ENCODE results near the gene ODC1.

The ODC1 gene

DNA sequence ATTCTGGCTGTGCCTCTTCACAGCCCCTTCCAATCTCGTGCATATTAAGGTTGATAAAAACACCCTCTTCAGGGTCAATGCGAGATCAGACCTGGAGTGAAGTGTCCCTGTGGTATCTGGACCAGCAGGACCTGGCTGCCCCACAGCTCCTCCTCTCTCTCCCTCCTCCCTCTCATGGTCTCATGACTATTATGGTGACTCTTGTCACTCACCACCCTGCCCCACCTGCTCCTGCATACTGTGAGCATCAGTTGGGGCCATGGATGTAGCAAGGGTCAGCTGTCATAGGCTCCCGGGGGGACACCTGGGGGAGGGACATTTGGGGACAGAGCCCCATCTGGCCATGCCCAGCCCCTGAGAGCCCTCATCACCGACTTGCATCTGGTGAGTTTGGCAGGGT is 50.2 kb downstream of the ODC1 start:
- DNase-seq = no peak

DNA sequence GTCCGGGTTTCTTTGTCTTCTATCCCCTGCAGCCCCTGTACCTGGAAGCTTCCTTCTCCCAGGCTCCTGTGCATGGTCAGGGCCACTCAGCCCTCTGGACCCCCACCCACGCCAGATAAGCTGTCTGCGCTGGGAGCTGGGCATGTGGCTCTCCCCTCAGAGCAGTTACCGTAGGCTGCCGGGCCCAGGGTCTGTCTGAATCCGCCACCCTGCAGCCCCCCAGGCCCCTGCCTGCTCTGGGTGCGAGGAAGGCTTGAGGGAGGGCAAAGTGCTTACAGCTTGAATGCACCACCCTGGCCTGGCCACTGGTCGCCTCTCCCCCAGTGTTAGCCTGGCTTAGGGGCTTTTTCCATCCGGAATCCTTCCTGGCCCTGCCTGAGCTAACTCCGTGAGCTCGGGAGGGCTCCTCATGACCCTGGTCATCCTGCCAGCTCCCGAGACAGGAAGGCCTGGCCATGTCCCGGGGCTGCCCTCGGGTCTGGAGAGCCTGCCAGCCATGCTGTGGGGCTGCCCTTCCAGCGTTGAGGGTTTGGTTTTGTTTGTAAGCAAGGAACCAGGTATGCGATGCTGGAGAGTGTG is 50.7 kb downstream of the ODC1 start:
- DNase-seq = no peak

DNA sequence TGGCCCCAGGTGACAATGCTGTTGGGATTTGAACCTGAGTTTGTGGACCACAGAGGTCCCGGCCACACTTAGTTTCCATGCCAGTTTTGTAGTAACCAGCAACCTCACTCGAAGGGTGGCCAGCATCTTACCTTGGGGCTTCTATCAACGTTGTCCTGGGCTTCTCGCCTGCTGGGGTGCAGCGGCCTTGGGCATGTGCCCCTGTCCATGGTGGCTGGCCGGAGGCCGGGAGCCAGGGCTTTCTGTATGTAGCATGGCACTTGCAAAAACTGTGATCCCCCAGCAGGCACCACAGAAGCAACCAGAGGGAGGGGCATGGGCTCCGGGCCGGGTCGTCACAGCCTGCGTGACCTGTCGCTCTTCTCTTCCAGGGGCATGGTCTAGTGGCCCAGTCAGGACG is 51.7 kb downstream of the ODC1 start:
- DNase-seq = no peak

DNA sequence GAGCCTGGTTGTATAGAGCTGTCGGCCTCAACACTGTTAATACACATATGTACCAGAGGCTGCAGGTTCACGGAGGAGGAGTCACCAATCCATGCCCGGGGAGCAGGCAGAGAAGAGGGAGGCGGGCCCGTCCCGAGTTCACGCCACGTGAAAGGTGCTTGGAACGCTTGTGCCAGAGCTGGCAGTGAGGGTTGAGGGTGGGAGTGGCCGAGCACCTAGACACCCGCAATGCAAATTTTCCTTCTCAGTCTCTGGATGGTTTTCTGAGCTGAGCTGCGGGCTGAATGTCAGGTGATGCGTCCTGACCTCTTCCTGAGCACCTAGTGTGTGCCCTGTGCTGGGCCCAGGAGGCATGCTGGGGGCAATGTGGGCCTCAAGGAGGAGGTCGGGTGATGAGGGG is 52.2 kb downstream of the ODC1 start:
- no peak for DNase-seq

GRCh38 chr2:10393640-10393982 is 54.5 kb downstream of the ODC1 start:
- DNase-seq = no peak

- no peak for DNase-seq
These were observed 55.0 kb downstream of the ODC1 start for GRCh38 chr2:10392951-10393639.

GRCh38 chr2:10392548-10392947 is 55.6 kb downstream of the ODC1 start:
- no peak for DNase-seq

DNA sequence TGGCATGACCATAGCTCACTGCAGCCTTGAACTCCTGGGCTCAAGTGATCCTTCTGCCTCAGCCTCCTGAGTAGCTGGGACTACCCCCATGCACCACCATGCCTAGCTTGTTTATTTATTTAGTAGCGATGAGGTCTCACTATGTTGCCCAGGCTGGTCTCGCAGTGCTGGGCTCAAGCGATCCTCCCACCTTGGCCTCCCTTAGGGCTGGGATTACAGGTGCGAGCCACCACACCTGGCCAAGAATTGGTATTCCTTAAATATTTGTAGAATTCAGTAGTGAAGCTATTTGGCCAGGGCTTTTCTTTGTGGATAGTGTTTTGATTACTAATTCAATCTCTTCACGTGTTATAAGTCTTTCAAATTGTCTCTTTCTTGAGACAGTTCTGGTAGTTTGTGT is 56.0 kb downstream of the ODC1 start:
- DNase-seq = no peak

GRCh38 chr2:10390369-10390801 is 57.7 kb downstream of the ODC1 start:
- no peak for DNase-seq

All from NCI-H2107 (cell line).